ENCODE data around the gene MALSU1. TPM values are rescaled to one million over a fixed set of nuclear protein-coding genes. Genes with fewer than 3 reads are reported as not detected.
A peak's percentile ranks its signal among the peaks of the same experiment; 100 is the strongest.

Gene MALSU1
- total RNA-seq, 1 experiment from 2014 or later: 92.1 TPM

- no peak overlapping the region for H3K4me3 ChIP-seq (ENCODE audit: low read depth, low read length, poor library complexity, severe bottlenecking)
- intact Hi-C loops (cut with micrococcal nuclease; ENCODE audit: unreplicated experiment): loop anchor here (5.0 kb wide), 1 partner anchor 165 kb away; no protein-coding TSS in a partner anchor
- H3K27me3 ChIP-seq (replicated peaks; ENCODE audit: insufficient read depth, low read depth, low read length, poor library complexity): no peaks in the 10 kb centered on the region
- POLR2A ChIA-PET (ENCODE audit: low non-redundant PET): interaction anchor here (0.6 kb wide), 1 partner anchor 8 kb away, joined by 4 read pairs; no protein-coding TSS in a partner anchor
- CTCF ChIA-PET: interaction anchor here (0.6 to 1.6 kb wide), 5 partner anchors 8 to 189 kb away, joined by 3 to 5 read pairs (median 4); no protein-coding TSS in a partner anchor
- H3K4me1 ChIP-seq (ENCODE audit: insufficient read depth, low read length, poor library complexity, severe bottlenecking): peaks cover 4% of the 10 kb centered on the region
- TF ChIP-seq EZH2 (IDR thresholded peaks at IDR 0.05; ENCODE audit: borderline replicate concordance, low read depth, low read length, poor library complexity, severe bottlenecking): no peak
- peak; percentile 60 for TF ChIP-seq CTCF (conservative IDR thresholded peaks at IDR 0.05; ENCODE audit: low read depth, low read length)
- peaks cover 4% of the 10 kb centered on the region for H3K36me3 ChIP-seq (ENCODE audit: insufficient read depth, low read length, poor library complexity, severe bottlenecking)
- no TSS peak for BruUV-seq (replicated peaks)
- H3K27ac ChIP-seq (ENCODE audit: low read depth, low read length, poor library complexity, severe bottlenecking): no peak overlapping the region
- DNase-seq (ENCODE audit: low spot score): peak; percentile 54
- no peaks in the 10 kb centered on the region for H3K9me3 ChIP-seq (ENCODE audit: low read depth, low read length, poor library complexity, severe bottlenecking)
Observed at GRCh38 chr7:23357190-23358093, 58.3 kb downstream of the MALSU1 start.

DNA sequence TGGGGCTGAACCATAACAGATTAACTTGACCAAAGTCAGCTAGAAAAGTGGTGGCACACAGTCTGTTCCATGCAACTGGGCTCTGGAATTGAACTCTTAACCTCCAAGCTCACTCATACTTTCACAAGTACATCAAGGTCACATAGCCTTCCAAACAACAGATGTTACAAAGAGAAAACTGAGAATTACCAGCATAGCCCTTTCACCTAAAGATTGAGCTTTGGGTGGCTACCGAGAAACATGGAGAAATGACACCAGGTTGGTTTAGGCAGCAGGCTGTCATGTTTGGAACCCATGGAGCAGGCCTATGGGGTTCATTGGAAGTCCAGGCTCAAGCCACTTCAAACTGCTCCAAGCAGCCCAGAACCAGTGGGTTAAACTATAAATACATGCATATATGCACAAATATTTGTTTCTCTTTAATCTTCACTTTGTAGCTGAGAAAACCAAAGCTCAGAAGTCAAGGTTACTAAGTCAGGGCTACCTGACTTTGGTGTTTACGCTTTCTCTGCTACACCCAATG is 59.1 kb downstream of the MALSU1 start:
- Histone ChIP-seq H3K9me3 (ENCODE audit: low read depth, low read length, poor library complexity, severe bottlenecking) (no peaks in the 10 kb centered on the region), H3K4me1 (ENCODE audit: insufficient read depth, low read length, poor library complexity, severe bottlenecking) (peaks cover 4% of the 10 kb centered on the region), H3K36me3 (ENCODE audit: insufficient read depth, low read length, poor library complexity, severe bottlenecking) (peaks cover 5% of the 10 kb centered on the region), H3K4me3 (ENCODE audit: low read depth, low read length, poor library complexity, severe bottlenecking) (no peak overlapping the region), H3K27ac (ENCODE audit: low read depth, low read length, poor library complexity, severe bottlenecking) (no peak overlapping the region), H3K27me3 (replicated peaks; ENCODE audit: insufficient read depth, low read depth, low read length, poor library complexity) (no peaks in the 10 kb centered on the region)
- no TSS peak for BruUV-seq (replicated peaks)
- TF ChIP-seq EZH2 (IDR thresholded peaks at IDR 0.05; ENCODE audit: borderline replicate concordance, low read depth, low read length, poor library complexity, severe bottlenecking) (no peak), CTCF (conservative IDR thresholded peaks at IDR 0.05; ENCODE audit: low read depth, low read length) (no peak)
- intact Hi-C loops (cut with micrococcal nuclease; ENCODE audit: unreplicated experiment): loop anchor here (5.0 kb wide), 1 partner anchor 164 kb away; no protein-coding TSS in a partner anchor
- POLR2A ChIA-PET (ENCODE audit: low non-redundant PET): interaction anchor here (0.6 kb wide), 1 partner anchor 9 kb away, joined by 4 read pairs; no protein-coding TSS in a partner anchor
- no peak for DNase-seq (ENCODE audit: low spot score)
- CTCF ChIA-PET: interaction anchor here (0.6 to 1.6 kb wide), 5 partner anchors 9 to 189 kb away, joined by 3 to 5 read pairs (median 4); no protein-coding TSS in a partner anchor

Other genes with a start within 250 kb of the MALSU1 start
- gene KLHL7, start 193.6 kb upstream of the MALSU1 start, total RNA-seq (2021): 43.0 and 43.8 TPM in 2 replicates
- gene NUP42, start 117.3 kb upstream of the MALSU1 start, total RNA-seq (2021): 31.0 and 38.2 TPM in 2 replicates
- gene GPNMB, start 52.6 kb upstream of the MALSU1 start, total RNA-seq (2021): 1.0 and 2.1 TPM in 2 replicates
- gene IGF2BP3, start 171.2 kb downstream of the MALSU1 start, total RNA-seq (2021): 75.3 and 85.4 TPM in 2 replicates
- 114 and 116 TPM in 2 replicates for gene TRA2A, start 232.6 kb downstream of the MALSU1 start, total RNA-seq (2021)

All from A673 (cell line).